ENCODE data around the gene PPP1R3C. TPM values are rescaled to one million over a fixed set of nuclear protein-coding genes. Genes with fewer than 3 reads are reported as not detected.

The PPP1R3C gene
- total and polyA plus RNA-seq, 5 donors: 146 to 222 (median 202) TPM

- no peak for DNase-seq
- Histone ChIP-seq H3K4me1 (ENCODE audit: control insufficient read depth, insufficient read depth, low read length) (peaks cover 7% of the 10 kb centered on the region), H3K27me3 (ENCODE audit: control insufficient read depth, insufficient read depth) (no peaks in the 10 kb centered on the region), H3K4me3 (ENCODE audit: low read length) (no peak overlapping the region), H3K27ac (ENCODE audit: low read length) (peak overlapping the region; percentile 28), H3K9me3 (ENCODE audit: control insufficient read depth, low read length) (no peaks in the 10 kb centered on the region)
- 37% methylated on average over 4 of the region's 4 CpGs for WGBS
- intact Hi-C loops (cut with DNase I): no loop called here
- ATAC-seq: peak; percentile 64 to 95
Observed at GRCh38 chr10:91613411-91614187, 19.3 kb downstream of the PPP1R3C start.

GRCh38 chr10:91610919-91611318, 22.0 kb downstream of the PPP1R3C start:
- ATAC-seq (no peak), DNase-seq (no peak)
- H3K27ac ChIP-seq (ENCODE audit: low read length): peak overlapping the region; percentile 32
- H3K9me3 ChIP-seq (ENCODE audit: control insufficient read depth, low read length): no peaks in the 10 kb centered on the region
- WGBS: 50% methylated on average over 1 of the region's 1 CpG
- intact Hi-C loops (cut with DNase I): no loop called here
- H3K4me1 ChIP-seq (ENCODE audit: control insufficient read depth, insufficient read depth, low read length): peaks cover 13% of the 10 kb centered on the region
- no peak overlapping the region for H3K4me3 ChIP-seq (ENCODE audit: low read length)
- H3K27me3 ChIP-seq (ENCODE audit: control insufficient read depth, insufficient read depth): no peaks in the 10 kb centered on the region

- intact Hi-C loops (cut with DNase I): no loop called here
- 56% methylated on average over 4 of the region's 4 CpGs for WGBS
- no peak for ATAC-seq
- H3K27me3 ChIP-seq (ENCODE audit: control insufficient read depth, insufficient read depth): no peaks in the 10 kb centered on the region
- H3K4me1 ChIP-seq (ENCODE audit: control insufficient read depth, insufficient read depth, low read length): peaks cover 13% of the 10 kb centered on the region
- H3K27ac ChIP-seq (ENCODE audit: low read length): no peak overlapping the region
- DNase-seq: no peak
- H3K4me3 ChIP-seq (ENCODE audit: low read length): no peak overlapping the region
- no peaks in the 10 kb centered on the region for H3K9me3 ChIP-seq (ENCODE audit: control insufficient read depth, low read length)
Observed at GRCh38 chr10:91610444-91610843, 22.4 kb downstream of the PPP1R3C start.

- H3K4me3 ChIP-seq (ENCODE audit: low read length): no peak overlapping the region
- WGBS: 22% methylated on average over 5 of the region's 5 CpGs
- peak; percentile 43 to 74 for ATAC-seq
- no peaks in the 10 kb centered on the region for H3K27me3 ChIP-seq (ENCODE audit: control insufficient read depth, insufficient read depth)
- H3K27ac ChIP-seq (ENCODE audit: low read length): peak overlapping the region; percentile 92
- intact Hi-C loops (cut with DNase I): no loop called here
- peak in 2 of 3 donors; percentile 55 to 64 for DNase-seq
- no peaks in the 10 kb centered on the region for H3K9me3 ChIP-seq (ENCODE audit: control insufficient read depth, low read length)
- peaks cover 16% of the 10 kb centered on the region for H3K4me1 ChIP-seq (ENCODE audit: control insufficient read depth, insufficient read depth, low read length)
Observed at GRCh38 chr10:91607646-91608403, 25.0 kb downstream of the PPP1R3C start.

- Histone ChIP-seq H3K4me1 (ENCODE audit: control insufficient read depth, insufficient read depth, low read length) (peaks cover 10% of the 10 kb centered on the region), H3K4me3 (ENCODE audit: low read length) (no peak overlapping the region), H3K9me3 (ENCODE audit: control insufficient read depth, low read length) (no peaks in the 10 kb centered on the region), H3K27ac (ENCODE audit: low read length) (no peak overlapping the region), H3K27me3 (ENCODE audit: control insufficient read depth, insufficient read depth) (no peaks in the 10 kb centered on the region)
- ATAC-seq (no peak), DNase-seq (no peak)
- intact Hi-C loops (cut with DNase I): no loop called here
Observed at GRCh38 chr10:91605968-91606367, 26.9 kb downstream of the PPP1R3C start.

- no peaks in the 10 kb centered on the region for H3K27me3 ChIP-seq (ENCODE audit: control insufficient read depth, insufficient read depth)
- ATAC-seq (peak in 1 of 2 donors; percentile 3), DNase-seq (no peak)
- H3K27ac ChIP-seq (ENCODE audit: low read length): peak overlapping the region; percentile 38
- H3K4me1 ChIP-seq (ENCODE audit: control insufficient read depth, insufficient read depth, low read length): peaks cover 9% of the 10 kb centered on the region
- H3K4me3 ChIP-seq (ENCODE audit: low read length): no peak overlapping the region
- intact Hi-C loops (cut with DNase I): no loop called here
- 53% methylated on average over 3 of the region's 3 CpGs for WGBS
- no peaks in the 10 kb centered on the region for H3K9me3 ChIP-seq (ENCODE audit: control insufficient read depth, low read length)
Observed at GRCh38 chr10:91604553-91605534, 28.0 kb downstream of the PPP1R3C start.

GRCh38 chr10:91603931-91604331, 28.9 kb downstream of the PPP1R3C start:
- Histone ChIP-seq H3K4me3 (ENCODE audit: low read length) (no peak overlapping the region), H3K9me3 (ENCODE audit: control insufficient read depth, low read length) (no peaks in the 10 kb centered on the region), H3K27ac (ENCODE audit: low read length) (no peak overlapping the region), H3K27me3 (ENCODE audit: control insufficient read depth, insufficient read depth) (no peaks in the 10 kb centered on the region), H3K4me1 (ENCODE audit: control insufficient read depth, insufficient read depth, low read length) (peaks cover 9% of the 10 kb centered on the region)
- DNase-seq: peak in 1 of 3 donors; percentile 52
- no peak for ATAC-seq
- intact Hi-C loops (cut with DNase I): no loop called here
- 42% methylated on average over 5 of the region's 5 CpGs for WGBS

- H3K9me3 ChIP-seq (ENCODE audit: control insufficient read depth, low read length): no peaks in the 10 kb centered on the region
- no peaks in the 10 kb centered on the region for H3K27me3 ChIP-seq (ENCODE audit: control insufficient read depth, insufficient read depth)
- H3K4me1 ChIP-seq (ENCODE audit: control insufficient read depth, insufficient read depth, low read length): peaks cover 6% of the 10 kb centered on the region
- H3K27ac ChIP-seq (ENCODE audit: low read length): no peak overlapping the region
- 61% methylated on average over 4 of the region's 4 CpGs for WGBS
- DNase-seq (no peak), ATAC-seq (no peak)
- intact Hi-C loops (cut with DNase I): no loop called here
- no peak overlapping the region for H3K4me3 ChIP-seq (ENCODE audit: low read length)
Observed at GRCh38 chr10:91602868-91603568, 29.9 kb downstream of the PPP1R3C start.

- intact Hi-C loops (cut with DNase I): no loop called here
- Histone ChIP-seq H3K4me3 (ENCODE audit: low read length) (no peak overlapping the region), H3K27me3 (ENCODE audit: control insufficient read depth, insufficient read depth) (no peaks in the 10 kb centered on the region), H3K27ac (ENCODE audit: low read length) (no peak overlapping the region), H3K4me1 (ENCODE audit: control insufficient read depth, insufficient read depth, low read length) (peaks cover 6% of the 10 kb centered on the region), H3K9me3 (ENCODE audit: control insufficient read depth, low read length) (no peaks in the 10 kb centered on the region)
- WGBS: 80% methylated on average over 3 of the region's 3 CpGs
- no peak for ATAC-seq
- no peak for DNase-seq
Observed at GRCh38 chr10:91602449-91602848, 30.4 kb downstream of the PPP1R3C start.

GRCh38 chr10:91601212-91601611, 31.7 kb downstream of the PPP1R3C start:
- ATAC-seq: no peak

More at GRCh38 chr10:91601212-91601611, 31.7 kb downstream of the PPP1R3C start:
- Histone ChIP-seq H3K4me3 (ENCODE audit: low read length) (no peak overlapping the region), H3K27ac (ENCODE audit: low read length) (no peak overlapping the region), H3K27me3 (ENCODE audit: control insufficient read depth, insufficient read depth) (no peaks in the 10 kb centered on the region), H3K9me3 (ENCODE audit: control insufficient read depth, low read length) (no peaks in the 10 kb centered on the region), H3K4me1 (ENCODE audit: control insufficient read depth, insufficient read depth, low read length) (peaks cover 13% of the 10 kb centered on the region)
- intact Hi-C loops (cut with DNase I): no loop called here
- WGBS: 87% methylated on average over 4 of the region's 4 CpGs
- no peak for DNase-seq
